ENCODE measurements around the gene RABGAP1. TPM values are rescaled to one million over a fixed set of nuclear protein-coding genes. Genes with fewer than 3 reads are reported as not detected.

Gene RABGAP1
- polyA plus RNA-seq, 4 donors: 57.6 to 69.7 (median 64.0) TPM

DNA sequence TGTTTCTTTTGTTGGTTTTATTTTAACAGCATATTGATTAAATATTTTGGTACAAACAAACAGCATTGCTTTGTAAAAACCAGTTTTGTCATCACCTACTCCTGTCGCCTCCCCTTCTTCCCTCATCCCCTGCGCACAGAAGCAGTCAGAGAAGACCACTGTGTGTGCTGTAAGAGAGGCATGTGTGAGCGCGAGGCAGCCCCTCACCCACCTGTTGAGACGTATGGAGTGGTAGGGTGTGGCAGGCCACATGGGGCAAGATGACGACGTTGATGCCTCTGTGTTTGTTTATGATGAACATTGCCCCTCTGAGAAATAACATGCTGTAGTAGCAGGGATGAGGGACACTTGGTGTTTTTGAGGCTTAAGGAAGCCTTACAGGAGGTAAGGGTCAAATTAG, 164.0 kb downstream of the RABGAP1 start:
- DNase-seq (ENCODE audit: low read depth in 4 of 4, low spot score in 3 of 4): no peak

DNA sequence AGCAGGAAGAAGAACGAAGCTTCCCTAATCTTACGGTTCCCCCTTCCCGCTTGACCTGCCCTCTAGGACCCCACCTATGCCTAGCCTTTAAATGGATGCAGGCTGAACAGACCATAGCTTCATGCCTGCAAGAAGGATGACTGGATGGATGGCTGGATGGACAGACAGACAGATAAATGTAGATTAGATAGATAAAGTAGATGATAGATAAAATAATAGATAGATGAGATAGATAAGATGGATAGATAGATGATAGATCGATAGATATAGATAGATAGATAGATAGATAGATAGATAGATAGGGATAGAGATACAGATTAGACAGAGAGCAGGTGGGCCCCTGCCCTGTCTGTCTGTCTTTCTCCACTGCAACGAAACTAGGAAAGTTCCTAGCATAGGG, 164.7 kb downstream of the RABGAP1 start:
- no peak for DNase-seq (ENCODE audit: low read depth in 4 of 4, low spot score in 3 of 4)

GRCh38 chr9:123107639-123108285, 166.9 kb downstream of the RABGAP1 start:
- no peak for DNase-seq (ENCODE audit: low read depth in 4 of 4, low spot score in 3 of 4)

- DNase-seq (ENCODE audit: low read depth in 4 of 4, low spot score in 3 of 4): no peak
These were observed 168.2 kb downstream of the RABGAP1 start for GRCh38 chr9:123108976-123109375.

GRCh38 chr9:123109540-123110279, 168.9 kb downstream of the RABGAP1 start:
- no peak for DNase-seq (ENCODE audit: low read depth in 4 of 4, low spot score in 3 of 4)

DNA sequence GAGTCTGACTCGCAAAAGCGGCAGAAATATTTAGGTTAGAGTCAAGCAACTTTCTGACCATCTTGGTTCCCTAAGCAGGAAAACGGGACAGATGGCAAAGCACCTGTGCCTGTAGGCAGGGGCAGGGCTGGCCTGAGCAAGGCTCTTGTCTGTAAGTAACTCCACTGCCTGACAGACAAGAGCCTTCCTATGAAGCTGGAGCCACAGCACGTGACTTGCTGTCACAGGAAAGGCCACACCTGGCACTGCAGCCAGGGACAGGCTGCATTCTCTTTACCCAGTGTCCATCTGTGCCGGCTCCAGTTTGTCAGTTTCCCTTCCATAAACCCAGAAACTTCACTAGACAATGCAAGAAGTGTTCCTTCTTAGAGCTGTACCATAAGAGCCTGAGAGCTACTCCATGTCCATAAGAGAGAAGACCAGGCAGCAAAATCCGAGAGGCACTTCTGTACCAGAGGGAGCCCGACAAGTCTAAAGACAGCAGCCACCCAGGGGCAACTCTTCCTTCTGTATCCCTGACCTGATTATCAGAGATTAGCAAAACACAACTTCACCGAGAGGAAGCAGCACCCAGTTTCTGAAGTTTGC, 170.7 kb downstream of the RABGAP1 start:
- DNase-seq (ENCODE audit: low read depth in 4 of 4, low spot score in 3 of 4): no peak

DNA sequence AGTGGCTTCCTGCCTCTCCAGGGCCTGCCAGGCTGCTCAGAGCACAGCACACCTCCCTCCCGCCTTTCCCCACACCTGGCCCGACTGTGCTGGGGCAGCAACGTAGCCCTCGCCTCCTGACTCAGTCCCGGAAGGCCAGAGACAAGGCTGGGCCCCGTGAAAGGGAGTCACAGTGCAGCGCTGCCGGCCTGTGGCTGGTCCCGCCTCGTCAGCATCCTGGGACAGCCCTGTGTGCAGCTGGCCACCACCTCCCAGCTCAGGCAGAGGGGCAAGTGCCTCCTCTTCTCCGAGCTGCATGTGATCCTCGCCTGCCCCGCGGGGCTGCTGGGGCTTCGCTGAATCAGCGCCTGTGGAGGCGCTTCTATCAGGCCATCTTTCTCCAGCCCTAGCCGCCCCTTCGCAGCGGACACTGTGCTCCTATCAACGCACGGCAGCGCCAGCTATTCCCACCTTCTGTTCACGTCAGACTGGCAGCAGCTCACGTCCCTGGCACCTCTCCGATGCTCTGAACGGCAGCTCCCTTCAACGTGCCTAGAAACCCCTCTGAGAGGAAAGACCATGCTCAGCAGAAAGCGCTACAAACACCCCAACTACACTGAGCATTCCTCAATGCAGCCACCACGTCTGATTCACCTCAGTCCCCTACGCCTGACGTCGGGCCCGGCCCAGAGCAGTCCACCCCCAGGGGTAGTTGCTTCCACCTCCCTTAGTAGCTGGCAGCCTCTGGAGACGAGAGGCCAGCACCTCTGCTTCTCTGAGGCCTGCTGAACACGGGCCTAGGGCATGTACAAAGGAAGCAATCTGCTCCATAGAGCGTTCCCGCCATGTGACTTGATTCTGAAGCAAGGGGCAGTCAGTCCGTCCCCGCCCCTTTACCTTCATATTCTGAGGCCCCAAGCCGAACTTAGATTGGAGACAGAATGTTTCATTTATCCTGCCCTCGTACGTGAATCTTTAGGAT, 171.5 kb downstream of the RABGAP1 start:
- no peak for DNase-seq (ENCODE audit: low read depth in 4 of 4, low spot score in 3 of 4)

DNA sequence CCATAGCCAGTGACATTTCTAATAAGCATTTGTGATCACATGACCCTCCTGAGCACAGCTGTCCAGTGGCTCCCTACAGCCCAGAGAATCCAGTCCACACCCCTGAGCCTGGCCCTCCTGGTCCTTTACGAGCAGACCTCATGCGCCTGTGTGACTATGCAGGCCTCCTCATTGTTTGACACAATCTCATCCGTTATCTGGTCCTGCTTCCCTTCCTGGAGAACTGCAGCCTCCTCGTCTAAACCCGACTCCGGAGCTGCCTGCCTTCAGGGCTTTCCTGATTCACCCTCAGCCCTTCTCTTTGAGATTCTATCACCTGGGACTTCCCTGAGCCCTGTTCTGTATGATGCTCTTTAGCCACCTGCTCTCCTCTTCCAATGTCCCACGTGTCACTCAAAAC, 172.4 kb downstream of the RABGAP1 start:
- no peak for DNase-seq (ENCODE audit: low read depth in 4 of 4, low spot score in 3 of 4)

- no peak for DNase-seq (ENCODE audit: low read depth in 4 of 4, low spot score in 3 of 4)
These were observed 174.5 kb downstream of the RABGAP1 start for GRCh38 chr9:123115146-123115913.

GRCh38 chr9:123116036-123116435, 175.2 kb downstream of the RABGAP1 start:
- DNase-seq (ENCODE audit: low read depth in 4 of 4, low spot score in 3 of 4): no peak

GRCh38 chr9:123119566-123119965, 178.7 kb downstream of the RABGAP1 start:
- DNase-seq (ENCODE audit: low read depth in 4 of 4, low spot score in 3 of 4): no peak

- no peak for DNase-seq (ENCODE audit: low read depth in 4 of 4, low spot score in 3 of 4)
These were observed 179.3 kb downstream of the RABGAP1 start for GRCh38 chr9:123120131-123120530.

GRCh38 chr9:123120953-123121352, 180.1 kb downstream of the RABGAP1 start:
- DNase-seq (ENCODE audit: low read depth in 4 of 4, low spot score in 3 of 4): no peak

DNA sequence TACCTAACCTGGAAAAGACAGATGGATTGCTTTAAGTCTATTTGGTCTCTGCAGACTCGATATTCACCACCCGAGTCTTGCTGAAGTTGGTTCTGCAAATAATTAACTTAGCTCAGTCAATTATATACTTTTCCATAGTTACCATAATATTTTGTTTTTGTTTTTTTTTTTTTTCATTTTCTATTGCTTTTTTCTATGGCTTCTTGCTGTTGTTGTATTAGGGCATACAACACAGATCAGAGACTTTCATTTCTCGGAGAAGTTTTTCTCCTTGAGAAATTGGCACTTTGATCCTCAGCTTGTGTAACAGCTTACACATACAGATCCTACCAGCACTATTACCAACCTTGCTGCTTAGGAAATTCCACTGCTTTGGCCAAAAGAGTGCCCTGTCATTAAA, 180.6 kb downstream of the RABGAP1 start:
- DNase-seq (ENCODE audit: low read depth in 4 of 4, low spot score in 3 of 4): no peak

DNA sequence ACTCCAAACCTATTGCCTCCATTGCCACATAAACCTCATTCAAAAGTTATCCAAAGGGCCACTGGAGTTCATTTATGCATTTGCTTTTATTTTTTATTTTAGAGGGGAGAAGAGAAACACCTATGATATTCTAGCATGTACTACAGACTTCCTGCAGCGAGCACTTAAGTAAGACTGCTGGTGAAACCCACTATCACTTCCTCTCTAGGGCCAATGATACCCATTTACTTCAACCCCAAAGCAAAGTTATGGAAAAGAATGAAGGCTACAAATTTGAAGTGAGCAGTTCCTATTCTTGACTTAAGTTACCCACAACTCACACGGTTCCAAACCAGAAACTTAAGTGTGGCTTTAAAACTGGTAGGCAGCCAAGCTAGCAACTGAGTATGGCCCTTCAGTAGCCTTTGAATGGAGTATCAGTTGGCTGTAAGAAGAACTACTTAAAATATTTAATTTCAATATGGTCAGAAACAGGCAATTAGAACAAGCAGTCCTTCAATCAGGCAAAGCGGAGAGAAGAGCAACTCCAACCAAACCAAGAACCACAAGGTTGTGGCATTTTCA, 186.8 kb downstream of the RABGAP1 start:
- DNase-seq (ENCODE audit: low read depth in 4 of 4, low spot score in 3 of 4): no peak

DNA sequence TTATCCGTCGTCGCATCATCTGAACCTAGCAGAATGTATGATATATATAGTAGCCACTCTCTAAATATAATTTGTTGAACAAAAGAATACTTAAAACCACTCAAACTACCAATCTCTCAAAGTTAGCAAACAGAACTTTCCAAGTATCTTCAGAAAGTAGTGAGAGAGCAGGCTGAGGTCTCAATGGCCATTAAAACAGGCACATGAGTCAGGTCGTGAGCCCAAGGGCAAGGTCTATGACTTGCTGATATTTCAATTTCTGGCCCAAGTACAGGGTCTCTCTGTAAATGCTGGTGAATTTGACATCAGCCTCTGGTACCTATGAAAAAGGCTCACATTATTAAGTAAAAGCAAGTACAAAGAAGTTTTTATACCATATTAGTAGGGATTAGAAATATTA, 187.8 kb downstream of the RABGAP1 start:
- no peak for DNase-seq (ENCODE audit: low read depth in 4 of 4, low spot score in 3 of 4)

GRCh38 chr9:123129423-123129822, 188.6 kb downstream of the RABGAP1 start:
- DNase-seq (ENCODE audit: low read depth in 4 of 4, low spot score in 3 of 4): no peak

DNA sequence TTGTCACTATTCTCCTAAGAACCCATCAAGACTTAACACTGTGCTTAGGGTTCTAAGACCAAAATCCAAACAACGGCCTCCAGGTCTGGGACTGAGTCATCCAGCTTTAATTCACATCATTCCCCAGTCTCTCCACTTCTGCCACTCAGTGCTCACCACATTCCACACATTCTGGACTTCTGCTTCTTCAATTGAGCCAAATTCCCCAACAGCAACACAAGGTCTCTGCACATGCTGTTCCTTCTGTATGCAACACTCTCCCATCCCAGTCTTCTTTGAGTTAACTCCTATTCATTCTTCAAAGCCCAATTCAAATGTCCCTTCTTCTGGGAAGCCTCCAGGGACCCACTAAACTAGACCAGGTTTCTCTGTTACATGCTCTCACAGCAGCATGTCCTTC, 190.4 kb downstream of the RABGAP1 start:
- DNase-seq (ENCODE audit: low read depth in 4 of 4, low spot score in 3 of 4): no peak

GRCh38 chr9:123131993-123132392, 191.2 kb downstream of the RABGAP1 start:
- no peak for DNase-seq (ENCODE audit: low read depth in 4 of 4, low spot score in 3 of 4)

DNA sequence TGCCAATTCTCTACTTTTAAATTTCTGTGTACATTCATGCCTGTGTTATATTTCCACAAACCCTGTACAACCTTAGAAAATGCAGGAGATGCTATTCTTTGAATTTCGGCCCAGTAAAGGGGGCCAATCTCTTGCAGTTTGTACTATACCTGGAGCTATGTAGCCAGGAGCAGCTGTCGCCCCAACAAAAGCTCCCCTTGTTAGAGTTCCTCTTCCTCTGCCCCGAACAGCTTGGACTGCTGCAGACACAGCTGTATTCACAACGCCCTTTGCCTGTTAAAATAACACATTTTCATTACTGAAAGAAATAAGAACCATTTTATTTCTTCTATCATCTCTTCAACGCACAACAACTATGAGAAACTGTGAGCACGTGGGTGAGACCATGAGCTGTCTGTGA, 191.9 kb downstream of the RABGAP1 start:
- DNase-seq (ENCODE audit: low read depth in 4 of 4, low spot score in 3 of 4): no peak

Data from right renal pelvis (tissue), 4 donors.